ENCODE measurements around the gene OSMR. TPM values are rescaled to one million over a fixed set of nuclear protein-coding genes. Genes with fewer than 3 reads are reported as not detected.
"Not testable (repeated sequence)": the region's sequence is repeated elsewhere in the genome, so short reads cannot be mapped to it uniquely, and the experiment has no call there.

Gene OSMR
- total RNA-seq, 1 experiment from 2014 or later: 46.0 TPM

DNA sequence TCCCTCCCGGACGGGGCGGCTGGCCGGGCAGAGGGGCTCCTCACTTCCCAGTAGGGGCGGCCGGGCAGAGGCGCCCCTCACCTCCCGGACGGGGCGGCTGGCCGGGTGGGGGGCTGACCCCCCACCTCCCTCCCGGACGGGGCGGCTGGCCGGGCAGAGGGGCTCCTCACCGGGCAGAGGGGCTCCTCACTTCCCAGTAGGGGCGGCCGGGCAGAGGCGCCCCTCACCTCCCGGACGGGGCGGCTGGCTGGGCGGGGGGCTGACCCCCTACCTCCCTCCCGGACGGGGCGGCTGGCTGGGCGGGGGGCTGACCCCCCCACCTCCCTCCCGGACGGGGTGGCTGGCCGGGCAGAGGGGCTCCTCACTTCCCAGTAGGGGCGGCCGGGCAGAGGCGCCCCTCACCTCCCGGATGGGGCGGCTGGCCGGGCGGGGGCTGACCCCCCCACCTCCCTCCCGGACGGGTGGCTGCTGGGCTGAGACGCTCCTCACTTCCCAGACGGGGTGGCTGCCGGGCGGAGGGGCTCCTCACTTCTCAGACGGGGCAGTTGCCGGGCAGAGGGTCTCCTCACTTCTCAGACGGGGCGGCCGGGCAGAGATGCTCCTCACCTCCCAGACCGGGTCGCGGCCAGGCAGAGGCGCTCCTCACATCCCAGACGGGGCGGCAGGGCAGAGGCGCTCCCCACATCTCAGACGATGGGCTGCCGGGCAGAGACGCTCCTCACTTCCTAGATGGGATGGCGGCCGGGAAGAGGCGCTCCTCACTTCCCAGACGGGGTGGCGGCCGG lies 16.4 kb downstream of the OSMR start:
- H3K4me1 ChIP-seq (ENCODE audit: control insufficient read depth in 1 of 2, insufficient read depth in 2 of 2, low read length in 2 of 2); H3K27ac ChIP-seq (ENCODE audit: low read depth, low read length); H3K9me2 ChIP-seq (ENCODE audit: insufficient read depth); H3K27me3 ChIP-seq (ENCODE audit: insufficient read depth, low read length); RAD21 ChIA-PET (ENCODE audit: low non-redundant PET in 1 of 2, low total read pairs in 2 of 2, uncharacterized antibody in 2 of 2, unreplicated experiment in 2 of 2); ATAC-seq; DNase-seq (ENCODE audit: low read depth, low spot score); H4K20me1 ChIP-seq (ENCODE audit: insufficient read depth); intact Hi-C loops (cut with micrococcal nuclease); H2AFZ ChIP-seq (ENCODE audit: low read depth, low read length, poor library complexity, severe bottlenecking); H3K36me3 ChIP-seq (ENCODE audit: control insufficient read depth in 1 of 2, insufficient read depth in 2 of 2, low read length in 2 of 2); POLR2A ChIA-PET; H3K4me3 ChIP-seq (replicated peaks in 1 of 2; ENCODE audit: low read depth in 1 of 2, low read length in 2 of 2); H3K9ac ChIP-seq (ENCODE audit: low read length); H3K9me3 ChIP-seq (ENCODE audit: control insufficient read depth in 1 of 2, insufficient read depth in 1 of 2, low read depth in 1 of 2, low read length in 2 of 2); BruUV-seq (replicated peaks); CTCF ChIA-PET; H3K4me2 ChIP-seq (ENCODE audit: low read length): not testable (repeated sequence)
- H3K79me2 ChIP-seq (ENCODE audit: insufficient read depth, low read length): peaks cover 79% of the 10 kb centered on the region

DNA sequence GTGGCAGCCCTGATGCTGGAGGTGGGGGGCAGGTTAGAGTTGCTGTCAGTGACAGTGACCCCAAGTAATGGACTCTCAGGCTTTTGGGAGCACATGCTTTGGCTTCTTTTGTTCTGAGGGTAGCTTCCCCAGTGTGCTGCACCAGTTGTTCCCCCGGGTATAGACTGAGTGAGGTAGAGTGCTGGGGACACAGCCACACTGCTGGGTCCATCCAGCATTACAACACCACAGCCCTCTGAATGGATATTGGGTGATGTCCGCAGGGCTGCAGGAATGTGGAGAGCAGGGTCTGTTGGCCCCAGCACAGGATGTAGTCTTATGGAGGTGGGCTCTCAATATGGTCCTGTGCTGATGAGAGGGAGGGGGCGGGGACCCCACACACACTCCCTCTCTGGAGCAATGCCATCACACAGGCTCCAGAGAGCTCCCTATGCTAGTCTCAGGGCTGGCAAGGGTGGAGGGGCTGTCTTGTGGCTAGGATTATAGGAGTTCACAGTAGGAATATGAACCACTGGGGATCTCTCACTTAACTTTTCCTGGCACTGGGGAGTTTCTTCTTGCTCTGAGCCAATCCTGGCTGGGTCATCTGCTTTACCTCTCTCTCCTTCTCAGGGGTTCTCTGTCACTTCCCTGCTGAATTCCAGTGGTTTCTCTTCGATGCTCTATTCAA lies 20.7 kb downstream of the OSMR start:
- Histone ChIP-seq H3K4me1 (ENCODE audit: control insufficient read depth in 1 of 2, insufficient read depth in 2 of 2, low read length in 2 of 2) (peaks cover 12 to 15% of the 10 kb centered on the region in 2 experiments), H3K27me3 (ENCODE audit: insufficient read depth, low read length) (no peaks in the 10 kb centered on the region), H3K36me3 (ENCODE audit: control insufficient read depth in 1 of 2, insufficient read depth in 2 of 2, low read length in 2 of 2) (peaks cover 2 to 8% of the 10 kb centered on the region in 2 experiments; a peak in 2 of 4 replicates), H4K20me1 (ENCODE audit: insufficient read depth) (no peaks in the 10 kb centered on the region), H3K9me3 (ENCODE audit: control insufficient read depth in 1 of 2, insufficient read depth in 1 of 2, low read depth in 1 of 2, low read length in 2 of 2) (no peaks in the 10 kb centered on the region), H3K9ac (ENCODE audit: low read length) (no peak overlapping the region), H2AFZ (ENCODE audit: low read depth, low read length, poor library complexity, severe bottlenecking) (no peak overlapping the region), H3K4me3 (replicated peaks in 1 of 2; ENCODE audit: low read depth in 1 of 2, low read length in 2 of 2) (no peak overlapping the region), H3K9me2 (ENCODE audit: insufficient read depth) (no peaks in the 10 kb centered on the region), H3K79me2 (ENCODE audit: insufficient read depth, low read length) (peaks cover 56% of the 10 kb centered on the region), H3K27ac (ENCODE audit: low read depth, low read length) (no peak overlapping the region), H3K4me2 (ENCODE audit: low read length) (no peak overlapping the region)
- RAD21 ChIA-PET (ENCODE audit: low non-redundant PET in 1 of 2, low total read pairs in 2 of 2, uncharacterized antibody in 2 of 2, unreplicated experiment in 2 of 2): no interaction called here
- TF ChIP-seq JUND (IDR thresholded peaks at IDR 0.05) (no peak), RAD21 (IDR thresholded peaks at IDR 0.05; ENCODE audit: low read depth) (no peak), CEBPB (IDR thresholded peaks at IDR 0.05; ENCODE audit: low read depth) (no peak), FOSL1 (IDR thresholded peaks at IDR 0.05; ENCODE audit: low read depth) (no peak), EGR1 (IDR thresholded peaks at IDR 0.05; ENCODE audit: low read depth) (no peak), ZFX (IDR thresholded peaks at IDR 0.05) (no peak), EZH2 (IDR thresholded peaks at IDR 0.05) (no peak), YY1 (IDR thresholded peaks at IDR 0.05; ENCODE audit: extremely low read depth, insufficient replicate concordance, low read depth, low read length) (no peak), EZH2phosphoT487 (IDR thresholded peaks at IDR 0.05; ENCODE audit: borderline replicate concordance) (no peak), TCF7L2 (IDR thresholded peaks at IDR 0.05; ENCODE audit: borderline replicate concordance, extremely low read depth, insufficient read depth, insufficient read length) (no peak)
- TF ChIP-seq, protein P1, sequence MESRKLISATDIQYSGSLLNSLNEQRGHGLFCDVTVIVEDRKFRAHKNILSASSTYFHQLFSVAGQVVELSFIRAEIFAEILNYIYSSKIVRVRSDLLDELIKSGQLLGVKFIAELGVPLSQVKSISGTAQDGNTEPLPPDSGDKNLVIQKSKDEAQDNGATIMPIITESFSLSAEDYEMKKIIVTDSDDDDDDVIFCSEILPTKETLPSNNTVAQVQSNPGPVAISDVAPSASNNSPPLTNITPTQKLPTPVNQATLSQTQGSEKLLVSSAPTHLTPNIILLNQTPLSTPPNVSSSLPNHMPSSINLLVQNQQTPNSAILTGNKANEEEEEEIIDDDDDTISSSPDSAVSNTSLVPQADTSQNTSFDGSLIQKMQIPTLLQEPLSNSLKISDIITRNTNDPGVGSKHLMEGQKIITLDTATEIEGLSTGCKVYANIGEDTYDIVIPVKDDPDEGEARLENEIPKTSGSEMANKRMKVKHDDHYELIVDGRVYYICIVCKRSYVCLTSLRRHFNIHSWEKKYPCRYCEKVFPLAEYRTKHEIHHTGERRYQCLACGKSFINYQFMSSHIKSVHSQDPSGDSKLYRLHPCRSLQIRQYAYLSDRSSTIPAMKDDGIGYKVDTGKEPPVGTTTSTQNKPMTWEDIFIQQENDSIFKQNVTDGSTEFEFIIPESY (IDR thresholded peaks at IDR 0.05; ENCODE audit: extremely low read depth, insufficient replicate concordance, low read length): no peak
- TF ChIP-seq, protein P2, sequence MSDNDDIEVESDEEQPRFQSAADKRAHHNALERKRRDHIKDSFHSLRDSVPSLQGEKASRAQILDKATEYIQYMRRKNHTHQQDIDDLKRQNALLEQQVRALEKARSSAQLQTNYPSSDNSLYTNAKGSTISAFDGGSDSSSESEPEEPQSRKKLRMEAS (IDR thresholded peaks at IDR 0.05): no peak
- TF ChIP-seq, protein P3, sequence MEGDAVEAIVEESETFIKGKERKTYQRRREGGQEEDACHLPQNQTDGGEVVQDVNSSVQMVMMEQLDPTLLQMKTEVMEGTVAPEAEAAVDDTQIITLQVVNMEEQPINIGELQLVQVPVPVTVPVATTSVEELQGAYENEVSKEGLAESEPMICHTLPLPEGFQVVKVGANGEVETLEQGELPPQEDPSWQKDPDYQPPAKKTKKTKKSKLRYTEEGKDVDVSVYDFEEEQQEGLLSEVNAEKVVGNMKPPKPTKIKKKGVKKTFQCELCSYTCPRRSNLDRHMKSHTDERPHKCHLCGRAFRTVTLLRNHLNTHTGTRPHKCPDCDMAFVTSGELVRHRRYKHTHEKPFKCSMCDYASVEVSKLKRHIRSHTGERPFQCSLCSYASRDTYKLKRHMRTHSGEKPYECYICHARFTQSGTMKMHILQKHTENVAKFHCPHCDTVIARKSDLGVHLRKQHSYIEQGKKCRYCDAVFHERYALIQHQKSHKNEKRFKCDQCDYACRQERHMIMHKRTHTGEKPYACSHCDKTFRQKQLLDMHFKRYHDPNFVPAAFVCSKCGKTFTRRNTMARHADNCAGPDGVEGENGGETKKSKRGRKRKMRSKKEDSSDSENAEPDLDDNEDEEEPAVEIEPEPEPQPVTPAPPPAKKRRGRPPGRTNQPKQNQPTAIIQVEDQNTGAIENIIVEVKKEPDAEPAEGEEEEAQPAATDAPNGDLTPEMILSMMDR (IDR thresholded peaks at IDR 0.05 in 2 of 3, conservative IDR thresholded peaks at IDR 0.05 in 1 of 3; ENCODE audit: borderline replicate concordance in 1 of 3, insufficient read depth in 1 of 3, low read depth in 2 of 3, low read length in 2 of 3): no peak
- no TSS peak for BruUV-seq (replicated peaks)
- intact Hi-C loops (cut with micrococcal nuclease): no loop called here
- DNase-seq (ENCODE audit: low read depth, low spot score) (no peak), ATAC-seq (no peak)
- POLR2A ChIA-PET: no interaction called here
- CTCF ChIA-PET: no interaction called here

All from HCT116 (cell line).